Right atrium auricular region (tissue), 2 donors: ENCODE results near the gene GLYR1. TPM values are rescaled to one million over a fixed set of nuclear protein-coding genes. Genes with fewer than 3 reads are reported as not detected.

ENCODE experiments used
- DNase-seq: peaks from one replicate; pipeline ENCODE4 v3.0.0-alpha.2; 2019; ENCODE audit warnings: low spot score
- H3K27ac ChIP-seq, 2 donors: fragments of 200-600 bp; sonication (generic); 1 replicate in 1 of 2; 2 replicates in 1 of 2; pipeline ENCODE4 v1.5.1; 2016 to 2019
- H3K27me3 ChIP-seq, 2 donors: fragments of 200-600 bp; sonication (generic); one replicate each; pipeline versions ENCODE4 v1.5.1 to v1.6.0; 2017 to 2019
- H3K36me3 ChIP-seq: fragments of 200-600 bp; sonication (generic); one replicate; pipeline ENCODE4 v1.5.1; 2016
- H3K4me1 ChIP-seq, 2 donors: fragments of 200-600 bp; sonication (generic); one replicate each; pipeline versions ENCODE4 v1.5.1 to v1.6.0; 2017 to 2019
- H3K4me3 ChIP-seq, 2 donors: fragments of 200-600 bp; sonication (generic); 1 replicate in 1 of 2; 2 replicates in 1 of 2; pipeline ENCODE4 v1.5.1; 2017 to 2019; ENCODE audit warnings: mild to moderate bottlenecking in 1 of 2, moderate library complexity in 1 of 2
- H3K9me3 ChIP-seq, 2 donors: fragments of 200-600 bp; sonication (generic); one replicate each; pipeline ENCODE4 v1.5.1; 2019
- CTCF ChIP-seq, 2 donors: fragments of 200-600 bp; sonication (generic); IDR thresholded peaks; one replicate each; pipeline ENCODE4 v1.5.1; 2019; ENCODE audit warnings: antibody characterized with exemption in 2 of 2
- total RNA-seq, 2 donors: library from RNA; depleted of rRNA; stranded (reverse); fragments of >200 nt; gene quantifications; one replicate each; pipeline ENCODE4 v1.1.0, GENCODE V29; 2016

GLYR1 gene
- total RNA-seq, 2 donors from 2014 or later, result 37.4 to 39.4 TPM

DNA sequence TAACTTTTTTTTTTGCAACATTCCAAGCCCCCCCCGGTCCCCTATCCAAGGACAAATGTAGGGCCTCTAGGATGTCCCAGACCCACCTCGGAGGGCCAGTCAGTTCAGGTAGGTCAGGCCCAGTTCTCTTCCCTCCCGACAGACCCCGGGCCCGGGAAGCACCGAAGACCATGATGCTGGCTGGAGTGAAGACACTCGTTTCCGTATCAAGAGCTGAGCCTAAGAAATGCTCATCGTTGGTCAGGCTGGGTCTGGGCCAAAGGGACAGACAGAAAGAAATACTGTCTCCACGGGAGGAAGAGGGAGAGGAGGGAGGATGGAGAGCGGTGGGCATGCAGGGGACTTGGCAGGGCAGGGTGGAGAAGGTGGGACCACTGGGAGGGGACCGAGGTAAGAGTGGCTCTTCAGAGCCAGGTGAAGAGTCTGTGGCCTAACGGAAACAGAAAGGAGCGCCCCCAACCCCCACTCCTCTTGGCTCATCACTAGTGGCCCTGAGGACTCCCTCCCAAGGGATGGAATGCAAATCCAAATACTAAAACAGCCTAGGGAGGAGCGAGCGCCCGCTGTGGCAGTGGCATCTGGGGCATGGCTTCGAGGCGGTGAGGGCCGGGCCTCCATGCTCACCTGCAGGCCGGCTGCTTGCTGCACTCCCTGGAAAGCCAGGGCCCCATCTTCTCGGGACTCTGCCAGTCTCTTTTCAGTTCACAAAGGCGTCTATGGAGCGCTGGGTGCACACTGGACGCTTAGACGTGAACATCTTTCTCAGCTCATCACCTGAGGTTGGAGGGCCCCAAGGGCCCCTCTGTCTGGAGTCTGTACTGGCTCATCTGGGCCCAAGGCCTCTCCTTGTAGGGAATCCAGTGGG is 43.0 kb downstream of the GLYR1 start:
- H3K27ac ChIP-seq, result peak overlapping the region; percentile 36 to 52
- TF ChIP-seq CTCF (IDR thresholded peaks at IDR 0.05), result no peak

GRCh38 chr16:4803401-4803844 is 43.7 kb downstream of the GLYR1 start:
- Histone ChIP-seq H3K27ac (peak overlapping the region in 1 of 2 donors; percentile 94), H3K36me3 (peaks cover 35% of the 10 kb centered on the region), H3K4me1 (peaks cover 0 to 47% of the 10 kb centered on the region in 2 donors), H3K4me3 (peak overlapping the region; percentile 81 to 87), H3K9me3 (no peaks in the 10 kb centered on the region), H3K27me3 (no peaks in the 10 kb centered on the region)
- DNase-seq, result no peak
- no peak for TF ChIP-seq CTCF (IDR thresholded peaks at IDR 0.05)

More for the DNA sequence above, 43.0 kb downstream of the GLYR1 start:
- peaks cover 0 to 47% of the 10 kb centered on the region in 2 donors for H3K4me1 ChIP-seq
- H3K27me3 ChIP-seq, result no peaks in the 10 kb centered on the region
- DNase-seq, result no peak
- H3K9me3 ChIP-seq, result no peaks in the 10 kb centered on the region
- H3K36me3 ChIP-seq, result peaks cover 41% of the 10 kb centered on the region
- no peak overlapping the region for H3K4me3 ChIP-seq

DNA sequence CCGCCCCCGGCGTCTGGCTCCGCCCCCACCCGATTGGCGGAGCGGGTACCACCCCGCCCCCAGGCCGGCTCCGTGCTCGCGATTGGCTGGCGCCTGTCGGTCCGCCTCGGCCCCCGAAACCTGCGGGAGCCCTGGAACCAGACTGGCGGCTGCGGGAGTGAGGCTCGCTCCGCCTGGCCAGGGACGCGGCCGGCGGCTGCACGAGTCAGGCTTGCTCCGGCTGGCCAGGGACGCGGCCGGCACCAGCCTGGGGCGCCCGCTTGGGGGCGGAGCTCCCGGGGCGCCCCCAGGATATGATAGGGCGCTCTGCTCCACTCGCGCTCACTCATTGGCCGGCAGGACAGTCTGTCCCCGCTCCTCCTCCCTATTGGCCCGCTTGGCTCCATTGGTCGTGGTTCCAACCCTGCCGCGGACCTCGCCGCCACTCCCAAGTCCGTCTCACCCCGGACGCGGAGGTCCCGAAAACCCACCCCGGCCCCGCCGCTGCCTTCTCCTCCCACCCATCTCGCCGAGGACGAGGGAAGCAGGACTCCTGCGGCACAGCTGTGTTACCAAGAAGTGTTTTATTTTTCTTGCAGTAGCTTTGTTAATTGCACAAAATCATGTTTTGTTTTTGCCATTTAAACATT is 44.3 kb downstream of the GLYR1 start:
- no peaks in the 10 kb centered on the region for H3K27me3 ChIP-seq
- peak overlapping the region; percentile 88 to 94 for H3K27ac ChIP-seq
- no peaks in the 10 kb centered on the region for H3K9me3 ChIP-seq
- DNase-seq, result peak; percentile 94
- TF ChIP-seq CTCF (IDR thresholded peaks at IDR 0.05), result peak in 1 of 2 donors; percentile 58
- peaks cover 28% of the 10 kb centered on the region for H3K36me3 ChIP-seq
- peak overlapping the region; percentile 81 to 87 for H3K4me3 ChIP-seq
- H3K4me1 ChIP-seq, result peaks cover 0 to 47% of the 10 kb centered on the region in 2 donors

DNA sequence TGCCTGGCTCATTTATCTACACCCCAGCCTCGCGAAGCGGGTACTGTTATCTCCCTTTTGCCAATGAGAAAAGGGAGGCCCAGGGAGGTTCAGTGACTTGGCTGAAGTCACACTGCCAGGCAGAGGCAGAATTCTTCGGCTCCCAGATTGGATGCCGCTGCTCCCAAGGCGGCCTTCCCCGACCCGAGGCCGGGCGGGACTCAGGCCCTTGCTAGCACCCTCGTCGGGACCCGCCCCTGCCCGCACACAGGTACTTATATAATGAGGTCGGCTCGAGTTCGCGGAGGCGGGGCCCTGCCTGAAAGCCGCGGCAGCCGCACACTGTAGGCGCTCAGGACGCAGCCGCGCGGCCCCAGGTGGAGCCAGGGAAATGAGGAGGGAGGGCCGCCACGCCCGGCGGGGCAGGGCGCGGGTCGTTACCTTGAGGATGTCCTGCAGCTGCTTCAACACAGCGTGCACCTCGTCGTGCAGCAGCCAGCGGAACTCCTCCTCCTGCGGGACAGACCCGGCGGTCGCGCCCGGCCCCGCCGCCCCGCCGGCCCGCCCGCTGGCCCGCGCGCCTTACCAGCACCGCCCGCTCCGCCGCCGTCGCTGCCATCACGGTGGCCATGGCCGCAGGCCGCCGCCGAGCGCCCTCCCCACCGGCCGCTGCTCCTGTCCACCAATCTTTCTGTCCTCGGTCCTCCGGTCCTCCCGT is 45.0 kb downstream of the GLYR1 start, which contains the start of gene ROGDI:
TSS of gene ROGDI (minus strand) at position 672 of the 697 bp plus-strand sequence. CDS start at position 610, 62 bp downstream.
- Histone ChIP-seq H3K9me3 (no peaks in the 10 kb centered on the region), H3K27me3 (no peaks in the 10 kb centered on the region), H3K27ac (peak within 1 kb of the TSS; percentile 88 to 94), H3K36me3 (peaks cover 28% of the 10 kb centered on the region), H3K4me3 (peak within 1 kb of the TSS; percentile 81 to 87), H3K4me1 (peaks cover 0 to 47% of the 10 kb centered on the region in 2 donors)
- no peak for TF ChIP-seq CTCF (IDR thresholded peaks at IDR 0.05)
- peak; percentile 74 for DNase-seq

- DNase-seq, result no peak
- no peak for TF ChIP-seq CTCF (IDR thresholded peaks at IDR 0.05)
- peaks cover 0 to 47% of the 10 kb centered on the region in 2 donors for H3K4me1 ChIP-seq
- no peaks in the 10 kb centered on the region for H3K9me3 ChIP-seq
- peaks cover 26% of the 10 kb centered on the region for H3K36me3 ChIP-seq
- H3K27me3 ChIP-seq, result no peaks in the 10 kb centered on the region
- H3K27ac ChIP-seq, result peak overlapping the region; percentile 88 to 94
- H3K4me3 ChIP-seq, result peak overlapping the region; percentile 81 to 87
These were observed 45.8 kb downstream of the GLYR1 start for GRCh38 chr16:4801051-4801961.
